ENCODE measurements around the gene FDX1.

Gene FDX1

DNA sequence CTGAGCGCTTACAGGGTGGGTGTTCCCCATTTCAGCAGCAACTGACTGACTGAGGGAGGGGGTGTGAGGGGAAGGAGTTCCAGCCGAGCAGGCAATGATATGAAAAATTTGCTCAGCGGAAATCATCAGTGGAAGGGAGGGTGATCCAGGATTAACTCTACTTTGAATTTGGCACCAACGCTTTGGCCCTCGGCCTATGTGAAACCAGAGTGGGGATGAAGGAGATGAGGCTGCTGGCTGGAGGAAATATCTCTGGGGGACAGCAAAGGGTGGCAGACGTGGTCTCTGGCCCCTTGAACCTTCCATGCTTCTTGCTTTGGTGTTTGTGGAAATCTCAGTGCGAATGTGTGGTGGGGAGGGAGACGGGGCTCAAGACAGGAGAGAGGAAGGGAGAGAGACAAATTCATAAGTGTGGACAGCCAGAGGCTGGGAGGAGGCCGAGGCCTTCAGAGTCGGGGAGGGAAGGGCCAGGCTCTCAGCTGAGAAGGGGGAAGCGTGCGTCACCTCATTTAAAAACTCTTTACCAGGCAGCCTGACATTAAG lies 83.6 kb downstream of the FDX1 start:
- DNase-seq = no peak

DNA sequence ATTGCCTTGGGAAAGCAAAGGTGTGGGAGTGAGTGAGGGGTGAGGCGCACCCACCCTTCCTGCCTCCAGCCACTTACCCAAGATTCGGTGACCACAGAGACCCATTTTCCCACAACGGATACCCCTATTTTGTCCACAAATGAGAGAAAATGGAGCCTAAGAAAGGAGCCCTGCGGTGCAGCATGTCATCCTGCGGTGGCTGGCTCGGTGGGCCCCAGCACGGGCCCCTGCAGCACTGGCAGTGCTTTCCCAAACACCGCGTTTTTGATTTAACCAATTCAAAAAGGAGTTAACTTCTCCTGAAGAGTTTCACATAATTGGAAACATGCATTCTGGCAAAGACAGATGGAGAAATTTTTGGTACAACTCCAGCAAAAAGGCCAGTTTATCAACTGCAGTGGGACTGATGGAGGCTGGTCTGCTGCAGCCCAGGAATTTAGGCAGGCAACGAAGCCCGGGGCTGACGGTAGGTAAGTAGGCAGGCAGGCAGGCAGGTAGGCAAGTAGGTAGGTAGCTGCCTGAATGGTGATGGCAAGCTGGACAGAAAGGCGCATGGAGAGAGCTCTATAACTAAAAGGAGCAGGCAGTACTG lies 84.2 kb downstream of the FDX1 start:
- DNase-seq = no peak
